Suprapubic skin (tissue), 4 donors: ENCODE measurements around the gene LDB2. TPM values are rescaled to one million over a fixed set of nuclear protein-coding genes. Genes with fewer than 3 reads are reported as not detected.

ENCODE experiments used
- DNase-seq, 2 donors: peaks; one replicate each; pipeline ENCODE4 v3.0.0-alpha.2; 2019; ENCODE audit warnings: low spot score in 2 of 2
- H3K27ac ChIP-seq: fragments of 200-600 bp; sonication (generic); one replicate; pipeline ENCODE4 v1.5.1; 2019
- H3K27me3 ChIP-seq: fragments of 200-600 bp; sonication (generic); one replicate; pipeline ENCODE4 v1.5.1; 2019
- H3K36me3 ChIP-seq: fragments of 200-600 bp; sonication (generic); one replicate; pipeline ENCODE4 v1.5.1; 2019
- H3K4me1 ChIP-seq: fragments of 200-600 bp; sonication (generic); one replicate; pipeline ENCODE4 v1.5.1; 2019
- H3K4me3 ChIP-seq: fragments of 200-600 bp; sonication (generic); one replicate; pipeline ENCODE4 v1.5.1; 2019; ENCODE audit warnings: mild to moderate bottlenecking
- H3K9me3 ChIP-seq: fragments of 200-600 bp; sonication (generic); one replicate; pipeline ENCODE4 v1.5.1; 2019
- EP300 ChIP-seq: sonication (generic); formaldehyde crosslinking; IDR thresholded peaks from one replicate; pipeline ENCODE4 v1.6.1; 2017; ENCODE audit warnings: antibody characterized with exemption
- POLR2A ChIP-seq, 2 donors: fragments of 450-650 bp; IDR thresholded peaks; one replicate each; pipeline ENCODE4 v1.6.1; 2017; ENCODE audit warnings: antibody characterized with exemption in 2 of 2, mild to moderate bottlenecking in 2 of 2, moderate library complexity in 2 of 2
- POLR2AphosphoS5 ChIP-seq, 3 donors: sonication (generic); formaldehyde crosslinking; IDR thresholded peaks; one replicate each; pipeline ENCODE4 v1.6.1; 2017; ENCODE audit warnings: antibody characterized with exemption in 3 of 3
- WGBS: methylation state at CpG from one replicate; pipeline ENCODE4 v1.1.5; 2018; 5-methylcytosine and 5-hydroxymethylcytosine counted together
- total RNA-seq, 4 donors: library from RNA; depleted of rRNA; stranded (reverse); fragments of >200 nt; gene quantifications; one replicate each; pipeline ENCODE4 v1.1.0, GENCODE V29; 2016
- TF ChIP-seq, protein P1 (sequence below), 2 donors: fragments of 200-600 bp in 1 of 2; fragments of 450-650 bp in 1 of 2; sonication (generic) in 1 of 2; IDR thresholded peaks; one replicate each; pipeline ENCODE4 v1.5.1; 2016 to 2019; ENCODE audit warnings: antibody characterized with exemption in 2 of 2, mild to moderate bottlenecking in 1 of 2, moderate library complexity in 1 of 2

Gene LDB2
- total RNA-seq, 4 donors from 2014 or later, result 4.7 to 17.7 (median 9.9) TPM

DNA sequence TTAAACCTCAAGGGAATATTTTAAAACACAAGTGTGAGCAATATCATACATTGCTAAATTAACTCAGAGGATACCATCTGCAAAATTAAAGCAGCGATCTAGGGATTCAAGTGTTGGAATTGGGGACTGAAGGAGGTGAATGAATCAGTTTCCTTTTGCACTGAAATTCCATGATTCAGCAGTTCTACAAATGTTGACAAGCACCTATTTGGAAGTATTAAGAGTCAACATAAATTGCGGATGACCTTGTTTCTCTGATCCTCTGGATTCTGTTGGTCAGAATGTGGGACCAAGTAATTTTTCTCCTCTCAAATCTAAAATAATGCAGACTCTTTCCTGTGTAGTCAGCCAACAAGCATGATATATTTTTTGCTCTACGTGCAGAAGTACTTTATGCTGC is 78.8 kb downstream of the LDB2 start:
- WGBS, result 77% methylated on average over 3 of the region's 3 CpGs
- Histone ChIP-seq H3K4me1 (no peaks in the 10 kb centered on the region), H3K9me3 (no peaks in the 10 kb centered on the region), H3K27me3 (no peaks in the 10 kb centered on the region), H3K27ac (no peak overlapping the region), H3K4me3 (no peak overlapping the region), H3K36me3 (no peaks in the 10 kb centered on the region)
- TF ChIP-seq POLR2AphosphoS5 (IDR thresholded peaks at IDR 0.05) (no peak), EP300 (no peak), POLR2A (IDR thresholded peaks at IDR 0.05) (no peak)
- TF ChIP-seq, protein P1, sequence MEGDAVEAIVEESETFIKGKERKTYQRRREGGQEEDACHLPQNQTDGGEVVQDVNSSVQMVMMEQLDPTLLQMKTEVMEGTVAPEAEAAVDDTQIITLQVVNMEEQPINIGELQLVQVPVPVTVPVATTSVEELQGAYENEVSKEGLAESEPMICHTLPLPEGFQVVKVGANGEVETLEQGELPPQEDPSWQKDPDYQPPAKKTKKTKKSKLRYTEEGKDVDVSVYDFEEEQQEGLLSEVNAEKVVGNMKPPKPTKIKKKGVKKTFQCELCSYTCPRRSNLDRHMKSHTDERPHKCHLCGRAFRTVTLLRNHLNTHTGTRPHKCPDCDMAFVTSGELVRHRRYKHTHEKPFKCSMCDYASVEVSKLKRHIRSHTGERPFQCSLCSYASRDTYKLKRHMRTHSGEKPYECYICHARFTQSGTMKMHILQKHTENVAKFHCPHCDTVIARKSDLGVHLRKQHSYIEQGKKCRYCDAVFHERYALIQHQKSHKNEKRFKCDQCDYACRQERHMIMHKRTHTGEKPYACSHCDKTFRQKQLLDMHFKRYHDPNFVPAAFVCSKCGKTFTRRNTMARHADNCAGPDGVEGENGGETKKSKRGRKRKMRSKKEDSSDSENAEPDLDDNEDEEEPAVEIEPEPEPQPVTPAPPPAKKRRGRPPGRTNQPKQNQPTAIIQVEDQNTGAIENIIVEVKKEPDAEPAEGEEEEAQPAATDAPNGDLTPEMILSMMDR (IDR thresholded peaks at IDR 0.05), result no peak
- no peak for DNase-seq

DNA sequence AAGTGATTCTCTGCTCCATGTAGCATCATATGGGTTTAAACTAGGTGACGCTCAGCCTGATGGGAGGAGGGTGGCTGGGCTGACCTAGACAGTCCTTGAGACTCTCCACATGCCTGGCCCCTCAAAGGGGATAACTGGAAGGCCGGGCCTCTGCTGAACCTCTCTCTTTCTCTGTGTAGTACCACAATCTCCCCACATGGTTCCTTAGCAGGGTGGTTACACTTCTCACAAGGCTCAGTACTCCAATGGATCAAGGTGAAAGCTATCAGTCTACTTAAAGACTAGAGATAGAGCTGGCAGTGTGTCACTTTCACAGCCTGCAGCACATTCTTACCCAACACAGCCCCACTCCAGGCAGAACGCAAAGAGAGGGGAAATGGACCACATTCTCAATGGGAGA is 80.4 kb downstream of the LDB2 start:
- DNase-seq, result no peak
- TF ChIP-seq, protein P1 (IDR thresholded peaks at IDR 0.05), result no peak
- no peak for TF ChIP-seq EP300
- TF ChIP-seq POLR2AphosphoS5 (IDR thresholded peaks at IDR 0.05), result no peak
- no peak for TF ChIP-seq POLR2A (IDR thresholded peaks at IDR 0.05)
- Histone ChIP-seq H3K4me3 (no peak overlapping the region), H3K27ac (no peak overlapping the region), H3K27me3 (no peaks in the 10 kb centered on the region), H3K4me1 (no peaks in the 10 kb centered on the region), H3K9me3 (no peaks in the 10 kb centered on the region), H3K36me3 (no peaks in the 10 kb centered on the region)
- WGBS, result 78% methylated on average over 3 of the region's 3 CpGs

DNA sequence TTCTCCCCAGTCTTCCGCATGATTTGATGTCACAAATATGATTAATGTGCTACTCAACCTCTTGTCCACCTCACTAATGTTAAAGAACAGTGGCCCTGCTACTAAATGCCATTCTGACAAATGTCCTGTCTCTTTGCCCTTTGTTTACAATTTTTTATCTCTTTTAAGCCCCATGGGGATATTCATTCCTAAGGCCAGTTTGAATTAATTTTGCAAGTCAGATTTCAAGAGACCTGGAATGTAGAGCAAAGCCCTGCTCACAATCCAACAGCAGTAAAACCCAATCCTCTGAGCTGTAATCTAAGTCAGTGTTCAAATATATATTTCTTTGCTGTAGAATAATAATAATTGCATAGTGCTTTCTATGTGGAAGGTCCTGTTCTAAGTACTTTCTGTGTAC is 81.2 kb downstream of the LDB2 start:
- Histone ChIP-seq H3K4me1 (no peaks in the 10 kb centered on the region), H3K27me3 (no peaks in the 10 kb centered on the region), H3K36me3 (no peaks in the 10 kb centered on the region), H3K9me3 (no peaks in the 10 kb centered on the region), H3K27ac (no peak overlapping the region), H3K4me3 (no peak overlapping the region)
- 85% methylated on average over 1 of the region's 1 CpG for WGBS
- no peak for DNase-seq
- TF ChIP-seq, protein P1 (IDR thresholded peaks at IDR 0.05), result no peak
- TF ChIP-seq POLR2A (IDR thresholded peaks at IDR 0.05) (no peak), EP300 (no peak)

DNA sequence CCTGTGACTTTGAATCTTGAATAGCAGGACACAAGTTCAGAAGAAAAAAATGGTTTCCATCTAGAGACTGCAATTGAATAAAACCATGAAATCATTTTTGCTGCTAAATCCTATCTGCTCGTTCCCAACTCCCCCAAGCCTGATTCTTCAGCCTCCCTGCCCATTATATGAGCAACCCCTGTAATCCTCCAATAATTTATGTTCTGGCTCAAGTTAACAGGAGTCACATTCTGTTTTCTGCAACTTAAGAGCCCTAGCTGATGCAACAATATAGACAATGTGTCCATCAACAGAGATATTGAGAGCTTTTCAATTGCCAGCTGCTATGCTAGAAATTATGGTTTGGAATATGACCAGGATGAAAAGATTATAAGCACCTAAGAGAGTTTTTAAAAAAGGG is 84.1 kb downstream of the LDB2 start:
- TF ChIP-seq, protein P1 (IDR thresholded peaks at IDR 0.05), result no peak
- TF ChIP-seq POLR2AphosphoS5 (IDR thresholded peaks at IDR 0.05) (no peak), POLR2A (IDR thresholded peaks at IDR 0.05) (no peak), EP300 (no peak)
- H3K9me3 ChIP-seq, result no peaks in the 10 kb centered on the region
- WGBS, result 76% methylated on average over 1 of the region's 1 CpG
- DNase-seq, result no peak
- H3K36me3 ChIP-seq, result no peaks in the 10 kb centered on the region
- no peaks in the 10 kb centered on the region for H3K27me3 ChIP-seq
- no peaks in the 10 kb centered on the region for H3K4me1 ChIP-seq
- no peak overlapping the region for H3K27ac ChIP-seq
- H3K4me3 ChIP-seq, result no peak overlapping the region

DNA sequence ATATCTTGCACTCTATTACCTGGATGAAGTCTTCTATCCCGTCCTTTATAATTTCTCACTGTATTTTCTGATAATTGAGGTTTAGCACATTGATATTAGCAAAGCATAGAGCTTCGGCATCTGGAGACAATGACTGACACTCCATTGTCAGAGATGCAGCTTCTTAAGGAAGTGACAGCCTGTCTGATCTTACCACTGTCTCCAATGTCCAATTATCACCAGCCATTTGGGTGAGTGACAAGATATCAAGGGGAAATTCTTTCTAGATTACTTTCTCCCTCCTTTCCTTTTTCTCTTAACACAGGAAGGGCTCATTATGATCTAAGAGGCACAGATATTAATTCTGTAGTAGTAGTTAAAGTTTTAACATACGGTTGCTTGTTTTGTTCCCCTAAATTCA is 86.4 kb downstream of the LDB2 start:
- Histone ChIP-seq H3K4me1 (no peaks in the 10 kb centered on the region), H3K27ac (no peak overlapping the region), H3K27me3 (no peaks in the 10 kb centered on the region), H3K9me3 (no peaks in the 10 kb centered on the region), H3K4me3 (no peak overlapping the region), H3K36me3 (no peaks in the 10 kb centered on the region)
- DNase-seq, result no peak
- 82% methylated on average over 3 of the region's 3 CpGs for WGBS
- TF ChIP-seq, protein P1 (IDR thresholded peaks at IDR 0.05), result no peak
- TF ChIP-seq EP300 (no peak), POLR2AphosphoS5 (IDR thresholded peaks at IDR 0.05) (no peak), POLR2A (IDR thresholded peaks at IDR 0.05) (no peak)
